H1 (cell line): Measurements from ENCODE around the gene ARID1B. TPM values are rescaled to one million over a fixed set of nuclear protein-coding genes. Genes with fewer than 3 reads are reported as not detected.

Experiments used
- CTCF ChIA-PET: fragments of 300-600 bp; sonication (Branson Sonifier 250); formaldehyde crosslinking; loops from one replicate; lab custom pipeline; 2021; ENCODE audit not compliant: partially characterized antibody; lab: Charles Lee
- POLR2A ChIA-PET: fragments of 300-600 bp; sonication (Branson Sonifier 250); formaldehyde crosslinking; loops from one replicate; lab custom pipeline; 2021; ENCODE audit warnings: inconsistent platforms; ENCODE audit not compliant: partially characterized antibody; lab: Charles Lee
- DNase-seq, 2 experiments: peaks; one replicate each; pipeline versions ENCODE4 v3.0.0 to v3.0.0-alpha.2; 2010 to 2022; ENCODE audit warnings: low spot score in 2 of 2, low read depth in 1 of 2, mixed read lengths in 1 of 2
- FAIRE-seq: peaks from 2 replicates; lab custom pipeline; 2011; peaks lifted over from hg19 to GRCh38; lab: Jason Lieb, UNC
- H2AFZ ChIP-seq: 2 replicates; pipeline ENCODE4 v1.8.1; 2012; ENCODE audit warnings: low read length, inconsistent platforms
- H2AK5ac ChIP-seq: 2 replicates; pipeline ENCODE4 v1.6.1; 2013; ENCODE audit warnings: low read depth, low read length
- H2BK120ac ChIP-seq: replicated peaks from 2 replicates; pipeline ENCODE3; 2013; ENCODE audit warnings: low read depth, low read length, inconsistent platforms
- H2BK12ac ChIP-seq: 2 replicates; pipeline ENCODE4 v1.6.1; 2013; ENCODE audit warnings: low read depth, low read length
- H2BK15ac ChIP-seq: 2 replicates; pipeline ENCODE4 v1.6.1; 2013; ENCODE audit warnings: low read length
- H2BK20ac ChIP-seq: 2 replicates; pipeline ENCODE4 v1.6.1; 2013; ENCODE audit warnings: low read length
- H2BK5ac ChIP-seq: 2 replicates; pipeline ENCODE4 v1.6.1; 2013; ENCODE audit warnings: low read depth, low read length
- H3K14ac ChIP-seq: 2 replicates; pipeline ENCODE4 v1.6.1; 2013; ENCODE audit warnings: inconsistent platforms; ENCODE audit not compliant: insufficient read length
- H3K18ac ChIP-seq: 2 replicates; pipeline ENCODE4 v1.6.1; 2013; ENCODE audit warnings: low read length; ENCODE audit errors: extremely low read depth
- H3K23ac ChIP-seq: 2 replicates; pipeline ENCODE4 v1.6.1; 2013; ENCODE audit warnings: inconsistent platforms; ENCODE audit not compliant: insufficient read length
- H3K23me2 ChIP-seq: 2 replicates; pipeline ENCODE4 v1.6.1; 2013; ENCODE audit warnings: low read depth, low read length
- H3K27ac ChIP-seq: 2 replicates; pipeline ENCODE4 v1.6.1; 2011; ENCODE audit warnings: low read depth, low read length, inconsistent platforms
- H3K27me3 ChIP-seq, 4 experiments: replicated peaks in 1 of 4; 1 replicate in 1 of 4; 2 replicates in 3 of 4; pipeline versions ENCODE4 v1.6.1 to v1.8.1; 2011 to 2013; ENCODE audit warnings: low read length in 3 of 4, mild to moderate bottlenecking in 3 of 4, inconsistent platforms in 2 of 4, mixed read lengths in 2 of 4, moderate library complexity in 1 of 4; ENCODE audit not compliant: control insufficient read depth in 3 of 4, insufficient read depth in 3 of 4; ENCODE audit errors: extremely low read depth in 1 of 4
- H3K36me3 ChIP-seq, 4 experiments: 2 replicates each; pipeline versions ENCODE4 v1.6.1 to v1.8.1; 2011 to 2013; ENCODE audit warnings: mild to moderate bottlenecking in 4 of 4, low read length in 3 of 4, moderate library complexity in 2 of 4, control low read depth in 1 of 4, inconsistent platforms in 1 of 4; ENCODE audit not compliant: insufficient read depth in 4 of 4, control insufficient read depth in 2 of 4
- H3K4ac ChIP-seq: replicated peaks from 2 replicates; pipeline ENCODE3; 2013; ENCODE audit warnings: low read length, low read depth, mixed read lengths, inconsistent platforms; ENCODE audit not compliant: insufficient read length
- H3K4me1 ChIP-seq, 4 experiments: replicated peaks in 1 of 4; 1 replicate in 1 of 4; 2 replicates in 3 of 4; pipeline versions ENCODE4 v1.6.1 to v1.8.1; 2011 to 2013; ENCODE audit warnings: low read length in 3 of 4, inconsistent platforms in 2 of 4, mixed read lengths in 1 of 4; ENCODE audit not compliant: insufficient read depth in 4 of 4, control insufficient read depth in 3 of 4
- H3K4me2 ChIP-seq, 2 experiments: 2 replicates each; pipeline versions ENCODE4 v1.6.1 to v1.8.1; 2011 to 2013; ENCODE audit warnings: low read depth in 2 of 2, low read length in 2 of 2, control low read depth in 1 of 2, inconsistent platforms in 1 of 2, mild to moderate bottlenecking in 1 of 2; ENCODE audit not compliant: insufficient read depth in 1 of 2
- H3K4me3 ChIP-seq, 4 experiments: fragments of 200-600, 300-600 bp in 1 of 4; sonication (generic), shearing (Covaris generic), sonication (Bioruptor Twin) in 1 of 4; 2 replicates each; pipeline versions ENCODE4 v1.5.1 to v1.8.1; 2011 to 2016; ENCODE audit warnings: low read length in 4 of 4, low read depth in 3 of 4, control low read depth in 2 of 4, inconsistent platforms in 2 of 4, mild to moderate bottlenecking in 2 of 4, mixed read lengths in 1 of 4, moderate library complexity in 1 of 4; ENCODE audit not compliant: insufficient read depth in 2 of 4; ENCODE audit errors: extremely low read depth in 1 of 4
- H3K56ac ChIP-seq: replicated peaks from 2 replicates; pipeline ENCODE3; 2013; ENCODE audit warnings: low read depth, mild to moderate bottlenecking, mixed read lengths, low read length, inconsistent platforms; ENCODE audit not compliant: insufficient read length
- H3K79me1 ChIP-seq: 2 replicates; pipeline ENCODE4 v1.6.1; 2013; ENCODE audit warnings: low read depth, low read length, control low read depth
- H3K79me2 ChIP-seq, 2 experiments: 2 replicates each; pipeline versions ENCODE4 v1.6.1 to v1.8.1; 2012 to 2013; ENCODE audit warnings: low read length in 2 of 2, mild to moderate bottlenecking in 2 of 2, inconsistent platforms in 1 of 2; ENCODE audit not compliant: insufficient read depth in 2 of 2, control insufficient read depth in 1 of 2
- H3K9ac ChIP-seq, 4 experiments: replicated peaks in 1 of 4; 1 replicate in 1 of 4; 2 replicates in 3 of 4; pipeline versions ENCODE4 v1.6.1 to v1.8.1; 2011 to 2013; ENCODE audit warnings: low read depth in 3 of 4, low read length in 3 of 4, control low read depth in 2 of 4, mild to moderate bottlenecking in 2 of 4, moderate library complexity in 2 of 4, inconsistent platforms in 1 of 4; ENCODE audit errors: extremely low read depth in 1 of 4
- H3K9me3 ChIP-seq, 2 experiments: 2 replicates each; pipeline versions ENCODE4 v1.6.1 to v1.8.1; 2012 to 2013; ENCODE audit warnings: mild to moderate bottlenecking in 2 of 2, moderate library complexity in 2 of 2, control low read depth in 1 of 2, inconsistent platforms in 1 of 2, low read depth in 1 of 2, low read length in 1 of 2, mixed read lengths in 1 of 2; ENCODE audit not compliant: insufficient read depth in 2 of 2
- H4K20me1 ChIP-seq, 2 experiments: replicated peaks in 1 of 2; 2 replicates each; pipeline versions ENCODE3 to v1.8.1; 2011 to 2013; ENCODE audit warnings: inconsistent platforms in 2 of 2, low read length in 2 of 2, mild to moderate bottlenecking in 1 of 2; ENCODE audit not compliant: insufficient read depth in 2 of 2, control insufficient read depth in 1 of 2
- H4K5ac ChIP-seq: 2 replicates; pipeline ENCODE4 v1.6.1; 2013; ENCODE audit warnings: low read length, low read depth, mixed read lengths, inconsistent platforms; ENCODE audit not compliant: insufficient read length
- H4K8ac ChIP-seq: 2 replicates; pipeline ENCODE4 v1.8.0; 2013; ENCODE audit warnings: mild to moderate bottlenecking, moderate library complexity, low read length, inconsistent platforms; ENCODE audit not compliant: insufficient read depth; ENCODE audit errors: extremely low read depth
- H4K91ac ChIP-seq: replicated peaks from 2 replicates; pipeline ENCODE3; 2013; ENCODE audit warnings: low read length, mixed read lengths, inconsistent platforms; ENCODE audit not compliant: insufficient read length
- ASH2L ChIP-seq: fragments of 200-600, 300-600 bp; sonication (generic); IDR thresholded peaks from one replicate; pipeline ENCODE4 v1.7.1; 2017; ENCODE audit warnings: low read length
- GTF2F1 ChIP-seq: IDR thresholded peaks from 2 replicates; pipeline ENCODE4 v1.6.1; 2012; ENCODE audit warnings: low read depth, low read length, improper control_type of control experiment, borderline replicate concordance
- JUN ChIP-seq: IDR thresholded peaks from 2 replicates; pipeline ENCODE4 v1.6.1; 2011; ENCODE audit warnings: low read depth, mild to moderate bottlenecking, improper control_type of control experiment, low read length
- JUND ChIP-seq: IDR thresholded peaks from 2 replicates; pipeline ENCODE4 v1.6.1; 2011; ENCODE audit warnings: mild to moderate bottlenecking, improper control_type of control experiment, low read length
- TEAD4 ChIP-seq: IDR thresholded peaks from 2 replicates; pipeline ENCODE4 v1.6.1; 2012; ENCODE audit warnings: low read depth, low read length, inconsistent platforms, mixed read lengths
- WGBS, 2 experiments: shearing (Covaris generic) in 1 of 2; methylation state at CpG; one replicate each; pipeline versions ENCODE4 v1.1.6 to v1.1.7; 2013 to 2015; ENCODE audit warnings: low lambda C conversion rate in 2 of 2, mixed read lengths in 2 of 2, inconsistent platforms in 1 of 2, low coverage in 1 of 2, missing lambda C conversion rate in 1 of 2; ENCODE audit not compliant: insufficient replicate concordance in 2 of 2, insufficient coverage in 1 of 2, insufficient read length in 1 of 2; ENCODE audit errors: extremely low coverage in 1 of 2, missing lambda C conversion rate in 1 of 2; 5-methylcytosine and 5-hydroxymethylcytosine counted together
- polyA plus RNA-seq, 7 experiments: library from polyadenylated mRNA; depleted of rRNA in 3 of 7; stranded (reverse) in 5 of 7; unstranded in 2 of 7; fragments of >200 nt in 5 of 7; fragments of 200-250 nt in 2 of 7; gene quantifications; 1 replicate in 5 of 7; 2 replicates in 1 of 7; 4 replicates in 1 of 7; pipeline versions ENCODE4 v1.2.1 to v1.2.3, GENCODE V29; 2011 to 2013; ENCODE audit warnings: missing spikeins in 2 of 7, mixed read lengths in 2 of 7
- total RNA-seq: library from RNA; stranded (reverse); fragmentation: NEBNext Ultra II Directional; extraction: Animal tissue kit (Norgen Biotek cat#: 25700); gene quantifications from 2 replicates; pipeline ENCODE4 v1.2.1, GENCODE V29; 2021
- TF ChIP-seq, protein P1 (sequence below): IDR thresholded peaks from 2 replicates; pipeline ENCODE4 v1.6.1; 2012; ENCODE audit warnings: inconsistent platforms
- TF ChIP-seq, protein P2 (sequence below), 3 experiments: IDR thresholded peaks; 1 replicate in 2 of 3; 2 replicates in 1 of 3; pipeline versions ENCODE4 v1.5.1 to v1.6.1; 2011; ENCODE audit warnings: low read length in 3 of 3, mild to moderate bottlenecking in 3 of 3, inconsistent platforms in 2 of 3, low read depth in 1 of 3, moderate library complexity in 1 of 3; ENCODE audit not compliant: insufficient read depth in 1 of 3; ENCODE audit errors: control extremely low read depth in 1 of 3

ARID1B gene
- total and polyA plus RNA-seq, 2 of the 8 experiments (the other 6 are each of a cell fraction or from before 2014, with no cell fraction given): 24.3 to 70.3 TPM

DNA sequence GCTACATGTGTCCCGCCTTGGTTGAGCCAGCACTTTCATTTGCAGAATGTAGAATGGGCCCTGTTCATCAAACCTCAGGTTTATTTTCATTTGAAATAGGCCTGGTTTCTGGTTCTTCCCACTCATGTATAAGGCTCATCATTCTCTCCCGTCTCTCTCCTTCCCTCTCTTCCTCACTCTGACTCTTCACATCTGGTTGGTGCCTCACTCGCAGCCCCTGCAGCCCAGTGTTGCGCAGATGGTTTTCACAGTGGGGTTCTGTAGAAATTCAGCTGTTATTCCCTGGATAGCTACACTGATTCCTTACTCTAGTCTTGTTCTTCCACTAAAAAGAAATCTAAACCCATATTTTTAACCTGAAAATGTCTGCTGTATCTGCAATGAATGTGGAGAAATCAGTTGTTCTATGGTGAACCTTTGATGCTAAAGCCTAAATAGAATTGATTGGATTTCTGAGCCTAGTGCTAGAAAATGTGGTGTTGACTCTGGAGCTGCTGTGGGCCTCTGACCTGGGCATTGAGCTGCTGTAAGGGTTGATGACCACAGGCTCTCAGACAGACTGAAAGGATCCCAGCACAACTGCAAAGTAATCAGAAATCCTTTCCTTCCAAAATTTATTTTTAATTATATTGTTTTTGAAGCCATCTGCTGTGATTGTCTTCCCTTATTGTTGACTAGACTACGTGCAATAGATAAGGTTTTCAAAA is 395.8 kb downstream of the ARID1B start:
- no peak overlapping the region for H2AFZ ChIP-seq
- peaks cover 0 to under 1% (median 0%) of the 10 kb centered on the region in 4 experiments; a peak in 1 of 8 replicates for H3K36me3 ChIP-seq
- no peak overlapping the region for H4K5ac ChIP-seq
- no peak overlapping the region; the same call in 1 of the 2 replicates for H4K8ac ChIP-seq
- H3K4ac ChIP-seq: no peak overlapping the region
- no peak overlapping the region for H3K23ac ChIP-seq
- no peak overlapping the region for H2BK5ac ChIP-seq
- no peaks in the 10 kb centered on the region for H3K79me2 ChIP-seq
- FAIRE-seq: no peak
- no peak overlapping the region for H2AK5ac ChIP-seq
- H2BK20ac ChIP-seq: no peak overlapping the region
- H2BK12ac ChIP-seq: no peak overlapping the region
- TF ChIP-seq, protein P1, sequence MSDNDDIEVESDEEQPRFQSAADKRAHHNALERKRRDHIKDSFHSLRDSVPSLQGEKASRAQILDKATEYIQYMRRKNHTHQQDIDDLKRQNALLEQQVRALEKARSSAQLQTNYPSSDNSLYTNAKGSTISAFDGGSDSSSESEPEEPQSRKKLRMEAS: no peak
- TF ChIP-seq, protein P2, sequence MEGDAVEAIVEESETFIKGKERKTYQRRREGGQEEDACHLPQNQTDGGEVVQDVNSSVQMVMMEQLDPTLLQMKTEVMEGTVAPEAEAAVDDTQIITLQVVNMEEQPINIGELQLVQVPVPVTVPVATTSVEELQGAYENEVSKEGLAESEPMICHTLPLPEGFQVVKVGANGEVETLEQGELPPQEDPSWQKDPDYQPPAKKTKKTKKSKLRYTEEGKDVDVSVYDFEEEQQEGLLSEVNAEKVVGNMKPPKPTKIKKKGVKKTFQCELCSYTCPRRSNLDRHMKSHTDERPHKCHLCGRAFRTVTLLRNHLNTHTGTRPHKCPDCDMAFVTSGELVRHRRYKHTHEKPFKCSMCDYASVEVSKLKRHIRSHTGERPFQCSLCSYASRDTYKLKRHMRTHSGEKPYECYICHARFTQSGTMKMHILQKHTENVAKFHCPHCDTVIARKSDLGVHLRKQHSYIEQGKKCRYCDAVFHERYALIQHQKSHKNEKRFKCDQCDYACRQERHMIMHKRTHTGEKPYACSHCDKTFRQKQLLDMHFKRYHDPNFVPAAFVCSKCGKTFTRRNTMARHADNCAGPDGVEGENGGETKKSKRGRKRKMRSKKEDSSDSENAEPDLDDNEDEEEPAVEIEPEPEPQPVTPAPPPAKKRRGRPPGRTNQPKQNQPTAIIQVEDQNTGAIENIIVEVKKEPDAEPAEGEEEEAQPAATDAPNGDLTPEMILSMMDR (IDR thresholded peaks at IDR 0.05; ENCODE audit: control extremely low read depth in 1 of 3, insufficient read depth in 1 of 3, low read depth in 1 of 3, low read length in 3 of 3): no peak
- no peak for TF ChIP-seq GTF2F1
- no peak for TF ChIP-seq JUND
- no peak for TF ChIP-seq ASH2L
- TF ChIP-seq JUN: no peak
- no peak for TF ChIP-seq TEAD4
- H3K23me2 ChIP-seq: no peaks in the 10 kb centered on the region
- H2BK120ac ChIP-seq: no peak overlapping the region
- no peak overlapping the region for H3K18ac ChIP-seq
- ChIA-PET POLR2A (interaction anchor here (0.9 to 3.9 kb wide), 2 partner anchors 11 to 15 kb away, joined by 3 to 11 read pairs; no protein-coding TSS in a partner anchor), CTCF (interaction anchor here (0.7 to 0.8 kb wide), 2 partner anchors 10 to 12 kb away, joined by 3 read pairs; no protein-coding TSS in a partner anchor)
- DNase-seq: no peak
- WGBS, 2 experiments: 74% methylated on average over 5 of the region's 5 CpGs; no CpG with 5 or more reads in 1 of the 2 experiments
- no peak overlapping the region for H3K27ac ChIP-seq
- no peaks in the 10 kb centered on the region for H3K9me3 ChIP-seq
- no peaks in the 10 kb centered on the region for H3K79me1 ChIP-seq
- H4K91ac ChIP-seq: no peak overlapping the region
- peaks cover 0 to 11% (median 0%) of the 10 kb centered on the region in 4 experiments; a peak in 2 of 7 replicates for H3K4me1 ChIP-seq
- H3K56ac ChIP-seq: no peak overlapping the region
- no peak overlapping the region for H3K14ac ChIP-seq
- no peak overlapping the region for H3K9ac ChIP-seq
- H3K4me2 ChIP-seq: no peak overlapping the region
- H4K20me1 ChIP-seq: peaks cover 0 to 1% of the 10 kb centered on the region in 2 experiments
- H3K4me3 ChIP-seq: no peak overlapping the region
- H3K27me3 ChIP-seq: no peaks in the 10 kb centered on the region
- H2BK15ac ChIP-seq: no peak overlapping the region
